ENCODE data around the gene TUT4.

DNA sequence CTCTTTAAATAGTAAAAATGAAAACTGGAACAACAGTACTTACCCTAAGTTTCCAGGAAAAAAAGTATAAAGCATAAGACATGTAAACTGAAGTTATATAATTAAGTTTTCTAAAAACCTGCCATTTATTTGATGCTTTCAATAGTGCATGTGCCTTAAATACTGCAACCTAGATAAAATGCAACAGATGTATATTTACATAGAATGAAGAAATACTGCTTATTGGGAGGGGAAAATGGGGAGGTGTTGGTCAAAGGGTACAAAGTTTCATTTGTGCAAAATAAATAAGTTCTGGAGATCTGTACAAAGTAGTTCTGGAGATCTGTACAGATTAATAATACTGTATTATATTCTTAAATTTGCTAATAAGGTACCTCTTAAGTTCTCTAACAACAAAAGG, 79.9 kb downstream of the TUT4 start:
- TF ChIP-seq, protein P1, sequence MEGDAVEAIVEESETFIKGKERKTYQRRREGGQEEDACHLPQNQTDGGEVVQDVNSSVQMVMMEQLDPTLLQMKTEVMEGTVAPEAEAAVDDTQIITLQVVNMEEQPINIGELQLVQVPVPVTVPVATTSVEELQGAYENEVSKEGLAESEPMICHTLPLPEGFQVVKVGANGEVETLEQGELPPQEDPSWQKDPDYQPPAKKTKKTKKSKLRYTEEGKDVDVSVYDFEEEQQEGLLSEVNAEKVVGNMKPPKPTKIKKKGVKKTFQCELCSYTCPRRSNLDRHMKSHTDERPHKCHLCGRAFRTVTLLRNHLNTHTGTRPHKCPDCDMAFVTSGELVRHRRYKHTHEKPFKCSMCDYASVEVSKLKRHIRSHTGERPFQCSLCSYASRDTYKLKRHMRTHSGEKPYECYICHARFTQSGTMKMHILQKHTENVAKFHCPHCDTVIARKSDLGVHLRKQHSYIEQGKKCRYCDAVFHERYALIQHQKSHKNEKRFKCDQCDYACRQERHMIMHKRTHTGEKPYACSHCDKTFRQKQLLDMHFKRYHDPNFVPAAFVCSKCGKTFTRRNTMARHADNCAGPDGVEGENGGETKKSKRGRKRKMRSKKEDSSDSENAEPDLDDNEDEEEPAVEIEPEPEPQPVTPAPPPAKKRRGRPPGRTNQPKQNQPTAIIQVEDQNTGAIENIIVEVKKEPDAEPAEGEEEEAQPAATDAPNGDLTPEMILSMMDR (IDR thresholded peaks at IDR 0.05): no peak
- no peak for TF ChIP-seq POLR2A (IDR thresholded peaks at IDR 0.05)
- TF ChIP-seq EP300 (IDR thresholded peaks at IDR 0.05): no peak

All from ovary (tissue), 3 donors.